GM23338 (cell line): Measurements from ENCODE around the gene PRM1.

Experiments used
- CREB1 ChIP-seq: fragments of 250-450 bp; sonication (Bioruptor Pico); IDR thresholded peaks from 2 replicates; pipeline ENCODE4 v1.5.0; 2020; ENCODE audit warnings: low read depth, mild to moderate bottlenecking, moderate library complexity
- CTCF ChIP-seq, 2 experiments: fragments of 200-600 bp in 1 of 2; sonication (generic) in 1 of 2; conservative IDR thresholded peaks; 2 replicates each; pipeline versions ENCODE4 v1.5.1 to v1.6.1; 2016 to 2017; ENCODE audit warnings: antibody characterized with exemption in 2 of 2, low read depth in 2 of 2, mild to moderate bottlenecking in 2 of 2, moderate library complexity in 1 of 2
- ETS1 ChIP-seq: IDR thresholded peaks from 2 replicates; pipeline ENCODE4 v1.6.1; 2016; ENCODE audit warnings: antibody characterized with exemption
- EZH2 ChIP-seq: fragments of 200-600 bp; sonication (generic); IDR thresholded peaks from one replicate; pipeline ENCODE4 v1.8.0; 2017; ENCODE audit warnings: antibody characterized with exemption, mild to moderate bottlenecking, low read depth; ENCODE audit not compliant: unreplicated experiment
- EZH2phosphoT487 ChIP-seq: fragments of 200-600 bp; sonication (generic); IDR thresholded peaks from one replicate; pipeline ENCODE4 v1.8.1; 2018; ENCODE audit warnings: antibody characterized with exemption; ENCODE audit not compliant: unreplicated experiment
- JUNB ChIP-seq: IDR thresholded peaks from one replicate; pipeline ENCODE4 v1.6.1; 2016; ENCODE audit warnings: antibody characterized with exemption; ENCODE audit not compliant: unreplicated experiment
- NANOG ChIP-seq: IDR thresholded peaks from 2 replicates; pipeline ENCODE4 v1.6.1; 2016; ENCODE audit warnings: antibody characterized with exemption, borderline replicate concordance
- POLR2AphosphoS5 ChIP-seq: IDR thresholded peaks from 2 replicates; pipeline ENCODE4 v1.6.1; 2016; ENCODE audit warnings: antibody characterized with exemption, low read depth
- REST ChIP-seq: IDR thresholded peaks from one replicate; pipeline ENCODE4 v1.6.1; 2018; ENCODE audit warnings: antibody characterized with exemption; ENCODE audit not compliant: unreplicated experiment
- STAT1 ChIP-seq: IDR thresholded peaks from one replicate; pipeline ENCODE4 v1.6.1; 2016; ENCODE audit warnings: antibody characterized with exemption; ENCODE audit not compliant: unreplicated experiment
- ZNF114 ChIP-seq: fragments of 250-450 bp; sonication (Bioruptor Pico); IDR thresholded peaks from 2 replicates; pipeline ENCODE4 v1.5.0; 2020; ENCODE audit warnings: mild to moderate bottlenecking, moderate library complexity
- ZNF331 ChIP-seq: fragments of 250-450 bp; sonication (Bioruptor Pico); IDR thresholded peaks from 2 replicates; pipeline ENCODE4 v1.5.0; 2020; ENCODE audit warnings: low read depth, mild to moderate bottlenecking, moderate library complexity
- ZNF462 ChIP-seq: fragments of 250-450 bp; sonication (Bioruptor Pico); IDR thresholded peaks from 2 replicates; pipeline ENCODE4 v1.5.0; 2020; ENCODE audit warnings: mild to moderate bottlenecking, moderate library complexity

- TF ChIP-seq CTCF (conservative IDR thresholded peaks at IDR 0.05; ENCODE audit: low read depth in 2 of 2) (no peak), REST (no peak), EZH2 (no peak), POLR2AphosphoS5 (peak; percentile 31; the same call in 1 of the 2 replicates), STAT1 (no peak), EZH2phosphoT487 (no peak), ZNF331 (CRISPR knock-in tag) (no peak), JUNB (no peak), ETS1 (no peak), CREB1 (CRISPR knock-in tag) (no peak), NANOG (no peak), ZNF462 (CRISPR knock-in tag) (no peak), ZNF114 (CRISPR knock-in tag) (no peak)
Measured at GRCh38 chr16:11253009-11253994, 27.8 kb downstream of the PRM1 start.
